Panc1 (cell line): ENCODE results near the gene ZBTB20. TPM values are rescaled to one million over a fixed set of nuclear protein-coding genes. Genes with fewer than 3 reads are reported as not detected.

Experiments used
- ATAC-seq: fragments of 200-7000 bp; cut with Tn5 transposase; 2 replicates; pipeline ENCODE4 v1.9.1; 2020; ENCODE audit warnings: mild to moderate bottlenecking, moderate library complexity
- BruUV-seq: library from RNA; stranded (reverse); fragments of 400-500 nt; replicated peaks from 2 replicates; lab custom pipeline; 2021; lab: Mats Ljungman, UMichigan
- CTCF ChIA-PET: fragments of 300-600 bp; sonication (Branson Sonifier 250); formaldehyde crosslinking; loops from one replicate; lab custom pipeline; 2022; ENCODE audit warnings: antibody characterized with exemption; lab: Charles Lee
- POLR2A ChIA-PET: fragments of 300-600 bp; sonication (Branson Sonifier 250); formaldehyde crosslinking; loops from one replicate; lab custom pipeline; 2022; ENCODE audit warnings: antibody characterized with exemption; lab: Charles Lee
- DNase-seq: peaks from one replicate; pipeline ENCODE4 v3.0.0-alpha.2; 2010; ENCODE audit warnings: low read depth, low spot score
- H3K27ac ChIP-seq: 2 replicates; pipeline ENCODE4 v1.5.1; 2011; ENCODE audit warnings: mild to moderate bottlenecking, low read length, inconsistent platforms
- H3K27me3 ChIP-seq: fragments of 200-500 bp; sonication (Bioruptor generic); 2 replicates; pipeline ENCODE4 v1.6.0; 2014; ENCODE audit warnings: low read length, inconsistent platforms; ENCODE audit not compliant: control insufficient read depth, insufficient read depth
- H3K36me3 ChIP-seq: fragments of 200-500 bp; sonication (Bioruptor generic); 2 replicates; pipeline ENCODE4 v1.5.1; 2014; ENCODE audit warnings: inconsistent platforms, mild to moderate bottlenecking, low read length, moderate library complexity; ENCODE audit not compliant: control insufficient read depth, insufficient read depth
- H3K4me1 ChIP-seq: 2 replicates; pipeline ENCODE4 v1.5.1; 2011; ENCODE audit warnings: inconsistent platforms, mild to moderate bottlenecking, low read length, moderate library complexity; ENCODE audit not compliant: control insufficient read depth, insufficient read depth
- H3K4me3 ChIP-seq, 2 experiments: 2 replicates each; pipeline ENCODE4 v1.5.1; 2011 to 2012; ENCODE audit warnings: low read depth in 2 of 2, low read length in 2 of 2, mild to moderate bottlenecking in 2 of 2, inconsistent platforms in 1 of 2, moderate library complexity in 1 of 2
- H3K9me3 ChIP-seq: fragments of 200-500 bp; sonication (Bioruptor generic); 2 replicates; pipeline ENCODE4 v1.5.1; 2014; ENCODE audit warnings: low read depth, mild to moderate bottlenecking, inconsistent platforms, low read length, moderate library complexity; ENCODE audit not compliant: control insufficient read depth, insufficient read depth
- POLR2AphosphoS5 ChIP-seq: IDR thresholded peaks from 2 replicates; pipeline ENCODE4 v1.6.1; 2012; ENCODE audit warnings: mild to moderate bottlenecking, low read depth, low read length, moderate library complexity
- SIN3A ChIP-seq: IDR thresholded peaks from 2 replicates; pipeline ENCODE4 v1.6.1; 2012; ENCODE audit warnings: low read depth, mild to moderate bottlenecking, low read length, moderate library complexity, borderline replicate concordance; ENCODE audit not compliant: insufficient read depth
- TCF7L2 ChIP-seq: IDR thresholded peaks from 2 replicates; pipeline ENCODE4 v1.6.1; 2011; ENCODE audit warnings: mild to moderate bottlenecking, low read depth, low read length, inconsistent platforms
- in situ Hi-C: cut with HindIII; loops from 2 replicates; pipeline ENCODE4 v1.10.0; 2016; ENCODE audit warnings: low sequenced_read_pairs, low pct_unique_long_range_greater_than_20kb
- intact Hi-C: fragments of 100-400 bp; cut with micrococcal nuclease; formaldehyde crosslinking; loops from one replicate; pipeline ENCODE4 v1.10.0; 2022; ENCODE audit not compliant: unreplicated experiment
- total RNA-seq: library from RNA; stranded (reverse); gene quantifications from one replicate; pipeline ENCODE4 v1.2.1, GENCODE V29; 2021; ENCODE audit not compliant: unreplicated experiment
- TF ChIP-seq, protein P1 (sequence below): fragments of 450-650 bp; IDR thresholded peaks from 2 replicates; pipeline ENCODE4 v1.5.1; 2017; ENCODE audit warnings: mild to moderate bottlenecking
- TF ChIP-seq, protein P2 (sequence below), 2 experiments: IDR thresholded peaks; 2 replicates each; pipeline ENCODE4 v1.6.1; 2011 to 2012; ENCODE audit warnings: low read depth in 2 of 2, control low read depth in 1 of 2, low read length in 1 of 2, mild to moderate bottlenecking in 1 of 2, moderate library complexity in 1 of 2; ENCODE audit not compliant: insufficient read depth in 1 of 2

The ZBTB20 gene
- total RNA-seq, 1 experiment from 2014 or later: 4.1 TPM

DNA sequence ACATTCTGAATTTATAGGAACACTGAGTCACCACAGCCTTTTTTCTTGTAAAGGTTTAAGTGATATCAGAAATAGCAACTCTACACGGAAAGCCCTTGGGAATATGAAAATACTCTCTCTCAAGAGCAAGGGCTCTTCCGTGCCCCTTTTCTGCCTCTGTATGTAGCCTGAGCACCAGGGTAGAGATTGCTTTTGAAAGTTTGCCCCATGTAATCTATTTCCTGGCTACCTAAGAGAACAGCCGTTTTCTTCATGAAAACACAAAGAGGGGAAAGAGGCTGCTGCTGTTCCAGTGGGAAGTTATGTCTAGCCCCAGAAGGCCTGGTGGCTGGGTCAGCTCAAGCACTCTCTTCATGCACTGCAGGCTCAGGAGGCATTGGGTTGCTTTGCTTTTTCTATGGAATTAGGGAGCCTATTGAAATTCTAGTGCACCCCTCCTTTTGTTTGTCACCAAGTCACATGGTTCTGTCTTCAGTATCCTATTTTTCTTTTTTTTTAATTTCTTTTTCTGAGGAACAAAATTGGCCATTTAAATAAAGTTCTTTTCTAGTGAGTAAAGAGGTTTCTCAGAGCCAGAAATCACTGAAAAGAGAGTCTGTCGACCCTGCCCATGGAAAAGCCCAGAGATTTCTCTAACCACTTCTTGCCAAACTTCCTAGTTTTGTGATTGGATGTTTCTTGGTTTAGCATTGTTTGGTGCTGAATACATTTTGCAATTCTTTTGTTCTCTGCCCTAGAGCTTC lies 813.7 kb downstream of the ZBTB20 start:
- Histone ChIP-seq H3K9me3 (no peaks in the 10 kb centered on the region), H3K27ac (no peak overlapping the region), H3K27me3 (no peaks in the 10 kb centered on the region), H3K36me3 (no peaks in the 10 kb centered on the region), H3K4me1 (no peaks in the 10 kb centered on the region), H3K4me3 (no peak overlapping the region)
- ChIA-PET POLR2A (no interaction called here), CTCF (no interaction called here)
- intact Hi-C loops: no loop called here
- in situ Hi-C loops: no loop called here
- DNase-seq (no peak), ATAC-seq (no peak)
- TF ChIP-seq POLR2AphosphoS5 (no peak), SIN3A (no peak), TCF7L2 (no peak)
- TF ChIP-seq, protein P1, sequence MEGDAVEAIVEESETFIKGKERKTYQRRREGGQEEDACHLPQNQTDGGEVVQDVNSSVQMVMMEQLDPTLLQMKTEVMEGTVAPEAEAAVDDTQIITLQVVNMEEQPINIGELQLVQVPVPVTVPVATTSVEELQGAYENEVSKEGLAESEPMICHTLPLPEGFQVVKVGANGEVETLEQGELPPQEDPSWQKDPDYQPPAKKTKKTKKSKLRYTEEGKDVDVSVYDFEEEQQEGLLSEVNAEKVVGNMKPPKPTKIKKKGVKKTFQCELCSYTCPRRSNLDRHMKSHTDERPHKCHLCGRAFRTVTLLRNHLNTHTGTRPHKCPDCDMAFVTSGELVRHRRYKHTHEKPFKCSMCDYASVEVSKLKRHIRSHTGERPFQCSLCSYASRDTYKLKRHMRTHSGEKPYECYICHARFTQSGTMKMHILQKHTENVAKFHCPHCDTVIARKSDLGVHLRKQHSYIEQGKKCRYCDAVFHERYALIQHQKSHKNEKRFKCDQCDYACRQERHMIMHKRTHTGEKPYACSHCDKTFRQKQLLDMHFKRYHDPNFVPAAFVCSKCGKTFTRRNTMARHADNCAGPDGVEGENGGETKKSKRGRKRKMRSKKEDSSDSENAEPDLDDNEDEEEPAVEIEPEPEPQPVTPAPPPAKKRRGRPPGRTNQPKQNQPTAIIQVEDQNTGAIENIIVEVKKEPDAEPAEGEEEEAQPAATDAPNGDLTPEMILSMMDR: no peak
- TF ChIP-seq, protein P2, sequence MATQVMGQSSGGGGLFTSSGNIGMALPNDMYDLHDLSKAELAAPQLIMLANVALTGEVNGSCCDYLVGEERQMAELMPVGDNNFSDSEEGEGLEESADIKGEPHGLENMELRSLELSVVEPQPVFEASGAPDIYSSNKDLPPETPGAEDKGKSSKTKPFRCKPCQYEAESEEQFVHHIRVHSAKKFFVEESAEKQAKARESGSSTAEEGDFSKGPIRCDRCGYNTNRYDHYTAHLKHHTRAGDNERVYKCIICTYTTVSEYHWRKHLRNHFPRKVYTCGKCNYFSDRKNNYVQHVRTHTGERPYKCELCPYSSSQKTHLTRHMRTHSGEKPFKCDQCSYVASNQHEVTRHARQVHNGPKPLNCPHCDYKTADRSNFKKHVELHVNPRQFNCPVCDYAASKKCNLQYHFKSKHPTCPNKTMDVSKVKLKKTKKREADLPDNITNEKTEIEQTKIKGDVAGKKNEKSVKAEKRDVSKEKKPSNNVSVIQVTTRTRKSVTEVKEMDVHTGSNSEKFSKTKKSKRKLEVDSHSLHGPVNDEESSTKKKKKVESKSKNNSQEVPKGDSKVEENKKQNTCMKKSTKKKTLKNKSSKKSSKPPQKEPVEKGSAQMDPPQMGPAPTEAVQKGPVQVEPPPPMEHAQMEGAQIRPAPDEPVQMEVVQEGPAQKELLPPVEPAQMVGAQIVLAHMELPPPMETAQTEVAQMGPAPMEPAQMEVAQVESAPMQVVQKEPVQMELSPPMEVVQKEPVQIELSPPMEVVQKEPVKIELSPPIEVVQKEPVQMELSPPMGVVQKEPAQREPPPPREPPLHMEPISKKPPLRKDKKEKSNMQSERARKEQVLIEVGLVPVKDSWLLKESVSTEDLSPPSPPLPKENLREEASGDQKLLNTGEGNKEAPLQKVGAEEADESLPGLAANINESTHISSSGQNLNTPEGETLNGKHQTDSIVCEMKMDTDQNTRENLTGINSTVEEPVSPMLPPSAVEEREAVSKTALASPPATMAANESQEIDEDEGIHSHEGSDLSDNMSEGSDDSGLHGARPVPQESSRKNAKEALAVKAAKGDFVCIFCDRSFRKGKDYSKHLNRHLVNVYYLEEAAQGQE (IDR thresholded peaks at IDR 0.05; ENCODE audit: insufficient read depth in 1 of 2, low read depth in 2 of 2, low read length in 1 of 2): no peak
- no TSS peak for BruUV-seq

DNA sequence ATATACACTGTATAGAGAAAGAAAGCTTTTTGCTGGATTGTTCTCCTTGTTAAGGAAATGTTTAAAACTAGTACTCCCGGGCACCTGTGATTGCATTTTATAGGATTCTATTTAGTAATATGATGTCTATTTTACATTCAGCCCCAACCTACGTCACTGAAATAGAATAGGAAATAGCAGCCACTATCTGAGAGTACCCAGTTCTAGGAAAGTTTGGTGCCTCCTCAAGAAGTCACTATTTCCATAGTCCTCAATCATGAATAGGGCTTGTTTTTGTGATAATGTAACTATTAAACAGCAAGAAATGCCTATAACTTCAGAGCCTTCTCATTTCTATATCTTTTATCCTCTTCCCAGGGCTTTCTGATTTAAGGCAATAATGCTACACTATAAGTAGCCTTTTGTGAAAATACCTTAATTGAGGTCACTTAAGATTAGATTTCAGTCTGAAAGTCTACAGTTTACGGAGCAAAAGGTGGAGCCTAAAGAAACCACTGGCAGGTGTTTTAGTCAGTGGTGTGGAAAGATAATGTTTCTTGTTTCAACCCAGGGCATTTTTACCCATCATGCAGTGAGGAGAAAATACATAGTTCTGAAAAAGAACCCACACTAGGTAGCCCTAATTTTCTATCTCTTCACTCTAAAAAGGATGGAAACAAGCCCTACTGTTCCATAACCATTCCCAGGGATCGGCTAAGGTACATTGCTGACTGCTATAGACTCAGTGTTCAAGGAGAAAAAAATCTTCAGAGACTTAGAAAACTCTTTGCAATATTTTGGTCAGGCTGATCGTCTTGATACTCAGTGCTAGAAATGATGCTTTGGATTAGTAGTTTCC lies 814.5 kb downstream of the ZBTB20 start:
- no peak for ATAC-seq
- in situ Hi-C loops: no loop called here
- Histone ChIP-seq H3K27me3 (no peaks in the 10 kb centered on the region), H3K36me3 (no peaks in the 10 kb centered on the region), H3K27ac (no peak overlapping the region), H3K4me3 (no peak overlapping the region), H3K4me1 (no peaks in the 10 kb centered on the region), H3K9me3 (no peaks in the 10 kb centered on the region)
- TF ChIP-seq, protein P1: no peak
- TF ChIP-seq, protein P2 (IDR thresholded peaks at IDR 0.05; ENCODE audit: insufficient read depth in 1 of 2, low read depth in 2 of 2, low read length in 1 of 2): no peak
- TF ChIP-seq POLR2AphosphoS5 (no peak), TCF7L2 (no peak), SIN3A (no peak)
- ChIA-PET POLR2A (no interaction called here), CTCF (no interaction called here)
- no TSS peak for BruUV-seq
- no peak for DNase-seq
- intact Hi-C loops: no loop called here
